HCT116 (cell line): ENCODE measurements around the gene SPARC. TPM values are rescaled to one million over a fixed set of nuclear protein-coding genes. Genes with fewer than 3 reads are reported as not detected.

ENCODE experiments used
- ATAC-seq: fragments of 200-7000 bp; cut with Tn5 transposase; 2 replicates; pipeline ENCODE4 v1.9.1; 2020; ENCODE audit warnings: mild to moderate bottlenecking, moderate library complexity
- BruUV-seq: library from RNA; stranded (reverse); fragments of 400-500 nt; replicated peaks from 2 replicates; lab custom pipeline; 2021; lab: Mats Ljungman, UMichigan
- CTCF ChIA-PET: fragments of 300-600 bp; sonication (Branson Sonifier 250); formaldehyde crosslinking; loops from one replicate; lab custom pipeline; 2021; ENCODE audit warnings: antibody characterized with exemption; lab: Charles Lee
- POLR2A ChIA-PET: fragments of 300-600, 350-600 bp; sonication (Branson Sonifier 250); formaldehyde crosslinking; loops from one replicate; lab custom pipeline; 2021; ENCODE audit warnings: antibody characterized with exemption; lab: Charles Lee
- RAD21 ChIA-PET, 2 experiments: fragments of 300-600 bp; sonication (Branson Sonifier 250); formaldehyde crosslinking; loops; one replicate each; lab custom pipeline; 2023; ENCODE audit warnings: low total read pairs in 2 of 2; ENCODE audit not compliant: uncharacterized antibody in 2 of 2, unreplicated experiment in 2 of 2, low non-redundant PET in 1 of 2; lab: Charles Lee
- DNase-seq: peaks from one replicate; pipeline ENCODE4 v3.0.0-alpha.2; 2010; ENCODE audit warnings: low read depth, low spot score
- H2AFZ ChIP-seq: fragments of 200-600 bp; shearing (Covaris generic), sonication (generic); 2 replicates; pipeline ENCODE4 v1.6.1; 2017; ENCODE audit warnings: low read depth, mixed run types, mixed read lengths, antibody characterized with exemption, low read length; ENCODE audit not compliant: poor library complexity, severe bottlenecking
- H3K27ac ChIP-seq: 2 replicates; pipeline ENCODE4 v1.5.1; 2012; ENCODE audit warnings: low read depth, low read length
- H3K27me3 ChIP-seq: fragments of 200-600 bp; sonication (generic); 2 replicates; pipeline ENCODE4 v1.6.1; 2016; ENCODE audit warnings: mixed run types, low read length, mixed read lengths; ENCODE audit not compliant: insufficient read depth
- H3K36me3 ChIP-seq, 2 experiments: fragments of 200-500 bp in 1 of 2; fragments of 200-600 bp in 1 of 2; sonication (Bioruptor generic) in 1 of 2; sonication (generic) in 1 of 2; 2 replicates each; pipeline versions ENCODE4 v1.5.1 to v1.6.1; 2014 to 2016; ENCODE audit warnings: low read length in 2 of 2, inconsistent platforms in 1 of 2, mixed read lengths in 1 of 2, mixed run types in 1 of 2; ENCODE audit not compliant: insufficient read depth in 2 of 2, control insufficient read depth in 1 of 2
- H3K4me1 ChIP-seq, 2 experiments: fragments of 200-600 bp in 1 of 2; sonication (generic) in 1 of 2; 2 replicates each; pipeline versions ENCODE4 v1.5.1 to v1.6.1; 2012 to 2017; ENCODE audit warnings: low read length in 2 of 2, inconsistent platforms in 1 of 2, mild to moderate bottlenecking in 1 of 2, mixed read lengths in 1 of 2, mixed run types in 1 of 2, moderate library complexity in 1 of 2; ENCODE audit not compliant: insufficient read depth in 2 of 2, control insufficient read depth in 1 of 2
- H3K4me2 ChIP-seq: fragments of 200-600 bp; sonication (generic); 2 replicates; pipeline ENCODE4 v1.6.1; 2017; ENCODE audit warnings: mixed run types, low read length, mixed read lengths
- H3K4me3 ChIP-seq, 2 experiments: fragments of 200-600 bp in 1 of 2; sonication (generic) in 1 of 2; replicated peaks in 1 of 2; 2 replicates each; pipeline ENCODE4 v1.5.1; 2011 to 2016; ENCODE audit warnings: low read length in 2 of 2, control low read depth in 1 of 2, low read depth in 1 of 2, mild to moderate bottlenecking in 1 of 2, mixed read lengths in 1 of 2, mixed run types in 1 of 2
- H3K79me2 ChIP-seq: fragments of 200-600 bp; sonication (generic); 2 replicates; pipeline ENCODE4 v1.6.1; 2017; ENCODE audit warnings: mild to moderate bottlenecking, mixed run types, low read length, moderate library complexity, mixed read lengths; ENCODE audit not compliant: insufficient read depth
- H3K9ac ChIP-seq: fragments of 200-600 bp; sonication (generic); 2 replicates; pipeline ENCODE4 v1.6.1; 2016; ENCODE audit warnings: low read length, mixed read lengths
- H3K9me2 ChIP-seq: fragments of 200-600 bp; sonication (generic), shearing (Covaris generic); 2 replicates; pipeline ENCODE4 v1.6.1; 2017; ENCODE audit warnings: mixed run types, mild to moderate bottlenecking, moderate library complexity; ENCODE audit not compliant: insufficient read depth
- H3K9me3 ChIP-seq, 2 experiments: fragments of 200-500 bp in 1 of 2; fragments of 200-600 bp in 1 of 2; sonication (Bioruptor generic) in 1 of 2; sonication (generic) in 1 of 2; 2 replicates each; pipeline ENCODE4 v1.6.1; 2014 to 2017; ENCODE audit warnings: low read length in 2 of 2, mixed read lengths in 2 of 2, inconsistent platforms in 1 of 2, low read depth in 1 of 2, mild to moderate bottlenecking in 1 of 2, mixed run types in 1 of 2, moderate library complexity in 1 of 2; ENCODE audit not compliant: control insufficient read depth in 1 of 2, insufficient read depth in 1 of 2
- H4K20me1 ChIP-seq: fragments of 200-600 bp; sonication (generic), shearing (Covaris generic); 2 replicates; pipeline ENCODE4 v1.6.1; 2017; ENCODE audit warnings: mixed run types, mild to moderate bottlenecking, moderate library complexity; ENCODE audit not compliant: insufficient read depth
- ATF3 ChIP-seq: IDR thresholded peaks from 2 replicates; pipeline ENCODE4 v1.6.1; 2012
- CBX3 ChIP-seq: IDR thresholded peaks from 2 replicates; pipeline ENCODE4 v1.6.1; 2012; ENCODE audit warnings: low read depth
- CEBPB ChIP-seq: IDR thresholded peaks from 2 replicates; pipeline ENCODE4 v1.6.1; 2012; ENCODE audit warnings: low read depth
- EGR1 ChIP-seq: IDR thresholded peaks from 2 replicates; pipeline ENCODE4 v1.6.1; 2012; ENCODE audit warnings: low read depth
- ELF1 ChIP-seq: IDR thresholded peaks from 2 replicates; pipeline ENCODE4 v1.6.1; 2012; ENCODE audit warnings: low read depth, borderline replicate concordance
- EZH2phosphoT487 ChIP-seq: fragments of 200-600 bp; IDR thresholded peaks from 2 replicates; pipeline ENCODE4 v1.6.1; 2018; ENCODE audit warnings: antibody characterized with exemption, borderline replicate concordance
- JUND ChIP-seq: IDR thresholded peaks from 2 replicates; pipeline ENCODE4 v1.6.1; 2012
- MAX ChIP-seq: IDR thresholded peaks from 2 replicates; pipeline ENCODE4 v1.6.1; 2012
- POLR2AphosphoS5 ChIP-seq: IDR thresholded peaks from 2 replicates; pipeline ENCODE4 v1.6.1; 2011; ENCODE audit warnings: mild to moderate bottlenecking, low read depth, low read length, moderate library complexity
- RAD21 ChIP-seq: IDR thresholded peaks from 2 replicates; pipeline ENCODE4 v1.6.1; 2012; ENCODE audit warnings: low read depth, mild to moderate bottlenecking
- SIN3A ChIP-seq: IDR thresholded peaks from 2 replicates; pipeline ENCODE4 v1.6.1; 2012; ENCODE audit warnings: low read depth
- SP1 ChIP-seq: IDR thresholded peaks from 2 replicates; pipeline ENCODE4 v1.6.1; 2012; ENCODE audit warnings: low read depth
- TCF7L2 ChIP-seq: IDR thresholded peaks from 2 replicates; pipeline ENCODE4 v1.7.0; 2011; ENCODE audit warnings: borderline replicate concordance, inconsistent platforms; ENCODE audit not compliant: insufficient read depth, insufficient read length; ENCODE audit errors: extremely low read depth
- ZBTB33 ChIP-seq: IDR thresholded peaks from 2 replicates; pipeline ENCODE4 v1.6.1; 2011; ENCODE audit warnings: mild to moderate bottlenecking, low read length, moderate library complexity; ENCODE audit not compliant: insufficient replicate concordance; ENCODE audit errors: extremely low read depth
- ZFX ChIP-seq: fragments of 450-650 bp; IDR thresholded peaks from 2 replicates; pipeline ENCODE4 v1.6.1; 2017
- ZNF274 ChIP-seq: fragments of 200-500 bp; sonication (Bioruptor generic); IDR thresholded peaks from 2 replicates; pipeline ENCODE4 v1.6.1; 2014; ENCODE audit warnings: mild to moderate bottlenecking, low read depth, low read length, inconsistent platforms
- intact Hi-C: fragments of 100-400 bp; cut with micrococcal nuclease; formaldehyde crosslinking; loops from 2 replicates; pipeline ENCODE4 v1.10.0; 2022
- total RNA-seq: library from RNA; stranded (reverse); gene quantifications from one replicate; pipeline ENCODE4 v1.2.1, GENCODE V29; 2021; ENCODE audit not compliant: unreplicated experiment
- TF ChIP-seq, protein P1 (sequence below), 3 experiments: fragments of 200-600 bp in 1 of 3; sonication (generic) in 1 of 3; IDR thresholded peaks in 2 of 3; conservative IDR thresholded peaks in 1 of 3; 2 replicates each; pipeline ENCODE4 v1.5.1; 2012 to 2017; ENCODE audit warnings: low read depth in 2 of 3, low read length in 2 of 3, antibody characterized with exemption in 1 of 3, borderline replicate concordance in 1 of 3, control low read depth in 1 of 3, mild to moderate bottlenecking in 1 of 3, mixed read lengths in 1 of 3, mixed run types in 1 of 3, moderate library complexity in 1 of 3; ENCODE audit not compliant: insufficient read depth in 1 of 3

Gene SPARC
- total RNA-seq, 1 experiment from 2014 or later: 3.0 TPM

DNA sequence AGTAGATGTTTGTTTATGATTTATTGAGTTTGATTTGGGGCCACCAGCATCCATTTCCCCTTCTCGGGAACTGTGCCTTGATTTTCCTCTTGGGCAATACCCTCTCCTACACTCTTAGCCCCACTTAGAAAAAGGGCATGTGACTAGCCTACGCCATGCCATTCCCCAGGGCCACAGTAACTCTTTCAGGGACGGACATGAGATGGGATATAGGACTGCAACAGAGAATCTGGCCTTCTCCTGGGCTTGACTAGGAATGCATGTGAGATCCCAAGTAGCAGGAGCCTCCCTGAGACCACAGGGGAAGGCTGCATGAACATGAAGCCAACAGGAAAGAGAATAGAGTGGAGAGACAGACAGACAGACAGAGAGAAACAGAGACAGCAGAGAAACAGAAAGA is 30.7 kb upstream of the SPARC start:
- ChIA-PET RAD21 (no interaction called here), CTCF (interaction anchor here (1.6 to 1.8 kb wide), 2 partner anchors 22 to 59 kb away, joined by 8 read pairs; no protein-coding TSS in a partner anchor), POLR2A (no interaction called here)
- peaks cover 0 to 8% of the 10 kb centered on the region in 2 experiments; a peak in 2 of 4 replicates for H3K4me1 ChIP-seq
- H3K79me2 ChIP-seq: no peaks in the 10 kb centered on the region
- intact Hi-C loops: no loop called here
- no TSS peak for BruUV-seq
- DNase-seq (no peak), ATAC-seq (no peak)
- no peaks in the 10 kb centered on the region for H3K9me2 ChIP-seq
- no peaks in the 10 kb centered on the region for H3K27me3 ChIP-seq
- H3K4me2 ChIP-seq: no peak overlapping the region
- no peak overlapping the region for H3K27ac ChIP-seq
- H3K9ac ChIP-seq: no peak overlapping the region
- no peaks in the 10 kb centered on the region for H4K20me1 ChIP-seq
- H3K4me3 ChIP-seq: no peak overlapping the region
- TF ChIP-seq ELF1 (no peak), ZBTB33 (no peak), EGR1 (no peak), MAX (no peak)
- H3K36me3 ChIP-seq: no peaks in the 10 kb centered on the region
- H3K9me3 ChIP-seq: no peaks in the 10 kb centered on the region
- H2AFZ ChIP-seq: no peak overlapping the region

GRCh38 chr5:151709109-151709735 is 22.5 kb upstream of the SPARC start:
- no TSS peak for BruUV-seq
- Histone ChIP-seq H3K9me3 (no peaks in the 10 kb centered on the region), H3K9me2 (no peaks in the 10 kb centered on the region), H3K79me2 (no peaks in the 10 kb centered on the region), H3K27ac (peak overlapping the region; percentile 61; the same call in 1 of the 2 replicates), H3K4me1 (peaks cover 22 to 23% of the 10 kb centered on the region in 2 experiments), H4K20me1 (no peaks in the 10 kb centered on the region), H2AFZ (no peak overlapping the region), H3K4me3 (no peak overlapping the region), H3K27me3 (no peaks in the 10 kb centered on the region), H3K9ac (no peak overlapping the region), H3K36me3 (no peaks in the 10 kb centered on the region), H3K4me2 (no peak overlapping the region)
- ChIA-PET RAD21 (no interaction called here), POLR2A (interaction anchor here (0.7 kb wide), 1 partner anchor 1127 kb away, joined by 3 read pairs; no protein-coding TSS in a partner anchor), CTCF (no interaction called here)
- DNase-seq: no peak
- no peak for ATAC-seq
- intact Hi-C loops: no loop called here
- no peak for TF ChIP-seq TCF7L2
- TF ChIP-seq ZNF274: no peak
- TF ChIP-seq EZH2phosphoT487: no peak
- TF ChIP-seq CBX3: no peak
- TF ChIP-seq CEBPB: no peak
- no peak for TF ChIP-seq JUND
- no peak for TF ChIP-seq SP1
- TF ChIP-seq RAD21: no peak
- TF ChIP-seq POLR2AphosphoS5: no peak
- no peak for TF ChIP-seq ELF1
- TF ChIP-seq, protein P1, sequence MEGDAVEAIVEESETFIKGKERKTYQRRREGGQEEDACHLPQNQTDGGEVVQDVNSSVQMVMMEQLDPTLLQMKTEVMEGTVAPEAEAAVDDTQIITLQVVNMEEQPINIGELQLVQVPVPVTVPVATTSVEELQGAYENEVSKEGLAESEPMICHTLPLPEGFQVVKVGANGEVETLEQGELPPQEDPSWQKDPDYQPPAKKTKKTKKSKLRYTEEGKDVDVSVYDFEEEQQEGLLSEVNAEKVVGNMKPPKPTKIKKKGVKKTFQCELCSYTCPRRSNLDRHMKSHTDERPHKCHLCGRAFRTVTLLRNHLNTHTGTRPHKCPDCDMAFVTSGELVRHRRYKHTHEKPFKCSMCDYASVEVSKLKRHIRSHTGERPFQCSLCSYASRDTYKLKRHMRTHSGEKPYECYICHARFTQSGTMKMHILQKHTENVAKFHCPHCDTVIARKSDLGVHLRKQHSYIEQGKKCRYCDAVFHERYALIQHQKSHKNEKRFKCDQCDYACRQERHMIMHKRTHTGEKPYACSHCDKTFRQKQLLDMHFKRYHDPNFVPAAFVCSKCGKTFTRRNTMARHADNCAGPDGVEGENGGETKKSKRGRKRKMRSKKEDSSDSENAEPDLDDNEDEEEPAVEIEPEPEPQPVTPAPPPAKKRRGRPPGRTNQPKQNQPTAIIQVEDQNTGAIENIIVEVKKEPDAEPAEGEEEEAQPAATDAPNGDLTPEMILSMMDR (IDR thresholded peaks at IDR 0.05 in 2 of 3, conservative IDR thresholded peaks at IDR 0.05 in 1 of 3; ENCODE audit: borderline replicate concordance in 1 of 3, insufficient read depth in 1 of 3, low read depth in 2 of 3, low read length in 2 of 3): no peak
- no peak for TF ChIP-seq ZFX
- TF ChIP-seq ATF3: no peak
- TF ChIP-seq SIN3A: no peak
